Fibroblast of the aortic adventitia (primary cell): ENCODE results near the gene RGS6. TPM values are rescaled to one million over a fixed set of nuclear protein-coding genes. Genes with fewer than 3 reads are reported as not detected.

Source experiments
- DNase-seq: peaks from one replicate; pipeline ENCODE4 v3.0.0-alpha.2; 2010; ENCODE audit warnings: low read depth
- H3K4me3 ChIP-seq: 2 replicates; pipeline ENCODE4 v1.5.1; 2011; ENCODE audit warnings: low read depth, mild to moderate bottlenecking, control low read depth, low read length, moderate library complexity
- CTCF ChIP-seq: IDR thresholded peaks from 2 replicates; pipeline ENCODE4 v1.5.1; 2011; ENCODE audit warnings: mild to moderate bottlenecking, low read length, control low read depth, inconsistent platforms; ENCODE audit not compliant: insufficient read depth
- total RNA-seq: library from RNA; depleted of rRNA; stranded (reverse); fragments of >200 nt; gene quantifications from 2 replicates; pipeline ENCODE4 v1.2.3, GENCODE V29; 2012; ENCODE audit warnings: low replicate concordance

Gene RGS6
- total RNA-seq, 1 donor: not detected

- DNase-seq: no peak
- no peak overlapping the region for H3K4me3 ChIP-seq
- no peak for TF ChIP-seq CTCF
Measured at GRCh38 chr14:72177251-72177650, 245.0 kb downstream of the RGS6 start.

GRCh38 chr14:72178517-72178916 is 246.3 kb downstream of the RGS6 start:
- DNase-seq: no peak
- H3K4me3 ChIP-seq: no peak overlapping the region
- TF ChIP-seq CTCF: no peak

GRCh38 chr14:72182708-72183432 is 250.6 kb downstream of the RGS6 start:
- no peak for TF ChIP-seq CTCF
- DNase-seq: no peak
- H3K4me3 ChIP-seq: no peak overlapping the region

- no peak overlapping the region for H3K4me3 ChIP-seq
- no peak for DNase-seq
- no peak for TF ChIP-seq CTCF
Measured at GRCh38 chr14:72183631-72184030, 251.4 kb downstream of the RGS6 start.

- DNase-seq: no peak
- no peak overlapping the region for H3K4me3 ChIP-seq
- no peak for TF ChIP-seq CTCF
Measured at GRCh38 chr14:72186523-72186922, 254.3 kb downstream of the RGS6 start.

GRCh38 chr14:72196237-72197015 is 264.2 kb downstream of the RGS6 start:
- no peak overlapping the region for H3K4me3 ChIP-seq
- no peak for TF ChIP-seq CTCF
- no peak for DNase-seq
